Activated naive CD4-positive, alpha-beta T cell (primary cell): ENCODE measurements around the gene ENOX1.

Experiments
- DNase-seq, 4 experiments: peaks; one replicate each; lab custom pipeline; 2025; lab: John Stamatoyannopoulos, UW

ENOX1 gene

GRCh38 chr13:43289470-43290255 is 497.1 kb downstream of the ENOX1 start:
- no peak for DNase-seq

DNA sequence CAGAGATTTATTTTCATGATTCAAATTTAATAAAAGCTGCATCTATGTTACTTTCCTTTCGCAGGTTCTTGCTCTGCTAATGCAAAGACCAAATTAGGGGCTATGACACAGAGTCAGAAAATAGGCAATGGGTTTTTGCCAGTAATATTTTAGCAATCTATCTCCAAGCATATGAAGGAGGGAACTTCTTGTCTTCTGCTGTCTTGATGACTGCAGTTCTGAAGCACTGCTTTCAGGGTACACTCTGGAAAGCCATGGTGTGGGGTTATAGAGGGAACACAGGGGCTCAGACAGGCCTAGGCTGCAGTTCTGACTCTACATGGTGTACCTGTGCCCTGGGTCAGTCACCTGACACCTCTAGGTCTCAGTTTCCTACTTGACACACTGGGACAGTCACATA is 500.0 kb downstream of the ENOX1 start:
- DNase-seq: no peak

DNA sequence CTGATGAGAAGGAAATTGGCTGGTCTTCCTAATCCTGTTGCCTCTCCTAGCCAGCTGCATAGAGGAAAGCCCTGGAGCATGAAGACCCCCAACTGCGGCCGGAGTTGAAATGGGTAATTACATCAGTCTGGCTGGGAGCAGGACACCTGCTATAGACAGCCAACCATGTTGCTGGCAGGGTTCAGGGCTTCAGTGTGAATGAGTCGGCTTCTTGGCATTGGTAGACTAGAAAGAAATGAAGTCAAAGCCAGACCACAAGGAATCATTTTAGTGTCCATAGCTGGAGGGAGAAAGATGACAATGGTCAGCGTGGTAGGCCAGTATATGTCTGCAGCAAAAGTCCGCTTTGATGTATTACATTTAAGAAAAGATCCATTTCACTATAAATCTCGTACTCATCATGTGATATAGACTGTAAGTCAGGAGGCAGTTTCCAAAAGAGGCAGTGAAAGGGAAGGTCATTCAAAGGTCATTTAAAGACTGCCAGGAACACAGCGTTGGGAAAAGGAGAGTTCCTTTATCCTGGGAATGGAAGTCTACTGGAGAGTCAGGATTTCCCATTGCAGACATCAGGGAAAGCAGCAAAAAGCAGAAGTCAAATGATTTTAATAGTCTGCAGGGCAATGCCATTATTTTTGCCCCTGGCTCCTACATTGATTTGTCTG is 500.7 kb downstream of the ENOX1 start:
- DNase-seq: no peak

DNA sequence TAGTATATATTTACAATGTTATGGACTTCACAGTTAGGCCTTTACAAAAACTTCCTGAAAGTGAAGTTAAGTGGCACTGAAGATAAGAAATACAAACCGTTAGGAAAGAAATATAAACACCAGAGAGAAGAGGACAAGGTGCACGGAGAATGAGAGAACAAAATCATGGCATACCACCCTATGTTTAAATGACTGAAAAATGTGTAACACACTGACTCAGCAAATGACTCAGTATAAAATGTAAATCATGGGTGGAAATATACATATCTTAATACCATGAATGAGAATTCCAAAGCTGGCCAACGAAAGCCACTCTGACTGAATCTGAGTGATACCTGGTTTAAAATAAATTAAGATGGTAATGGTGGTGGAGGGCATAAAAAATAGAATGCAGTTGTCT is 502.6 kb downstream of the ENOX1 start:
- DNase-seq: no peak

DNA sequence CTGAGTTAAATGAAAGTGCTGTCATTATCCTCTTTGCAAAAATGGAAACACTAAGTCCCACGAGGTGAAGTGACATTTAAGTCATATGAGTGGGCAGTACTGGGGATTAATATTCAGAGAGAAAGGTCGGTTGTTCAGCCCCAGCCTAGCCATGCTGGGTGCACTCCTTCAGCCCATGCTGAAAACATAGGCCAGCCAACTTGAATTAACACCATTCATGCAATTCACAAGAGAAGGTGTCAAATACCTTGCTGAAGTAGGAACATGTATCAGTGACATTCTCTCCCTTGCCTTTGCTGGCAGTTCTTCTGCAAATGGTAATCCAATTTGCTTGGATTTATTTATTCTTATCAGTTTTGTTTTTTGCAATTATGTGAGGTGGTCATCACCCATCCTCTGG is 507.1 kb downstream of the ENOX1 start:
- no peak for DNase-seq

- DNase-seq: no peak
Measured at GRCh38 chr13:43278127-43278526, 508.6 kb downstream of the ENOX1 start.

DNA sequence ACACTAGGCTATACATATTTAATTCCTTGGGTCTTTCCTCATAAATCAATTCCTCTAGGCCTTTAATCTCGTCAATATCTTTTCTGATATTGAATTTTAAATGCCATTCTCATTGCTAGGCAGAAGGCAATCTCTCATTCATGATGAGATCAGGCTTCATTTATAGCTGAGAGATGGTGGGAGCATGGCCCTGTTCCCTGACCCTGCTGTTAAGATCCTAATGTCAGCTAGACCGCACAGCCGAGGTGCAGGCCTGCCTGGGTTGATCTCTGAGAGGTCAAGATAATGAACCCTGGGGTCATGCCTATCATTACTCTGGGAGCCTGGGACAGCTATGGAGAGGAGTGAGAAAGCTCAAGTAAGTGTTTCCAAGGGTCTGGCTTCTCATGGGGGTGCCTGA is 509.6 kb downstream of the ENOX1 start:
- DNase-seq: no peak

DNA sequence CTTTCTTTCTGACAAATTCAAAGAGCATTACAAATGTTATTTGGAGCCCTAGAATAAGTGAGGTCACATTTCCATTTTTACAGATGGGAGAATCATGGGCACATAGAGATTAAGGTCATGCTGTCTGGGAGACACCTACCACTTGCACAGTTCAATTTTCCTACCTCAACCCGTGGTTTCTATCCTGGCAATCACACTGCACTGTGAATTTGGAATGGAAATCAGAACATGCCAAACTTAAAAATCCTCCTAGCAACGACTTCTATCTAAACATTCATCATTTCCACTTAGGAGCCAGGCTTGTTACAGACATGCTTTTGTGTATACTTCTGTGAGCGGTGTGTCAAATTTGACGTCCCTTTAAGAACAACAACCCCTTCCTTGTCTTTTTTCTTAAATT is 511.9 kb downstream of the ENOX1 start:
- DNase-seq: no peak

DNA sequence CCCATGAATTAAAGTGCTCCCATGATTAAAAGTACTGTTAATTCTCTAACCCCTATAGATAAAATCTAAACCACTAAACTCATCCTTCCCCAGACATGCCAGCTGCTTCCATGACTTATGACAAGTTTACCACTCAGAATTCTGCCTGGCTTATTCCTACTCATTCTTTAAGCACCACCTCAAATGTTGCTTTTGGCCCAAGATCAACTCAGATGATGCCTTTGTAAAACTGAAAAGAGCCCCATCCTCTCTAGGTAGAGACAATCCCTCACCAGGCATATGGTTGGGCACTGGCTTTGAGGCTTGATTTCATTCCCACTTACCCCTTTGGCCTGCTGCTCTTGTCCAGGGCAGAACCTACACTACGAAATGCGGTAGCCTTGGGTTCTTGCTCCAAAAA is 513.4 kb downstream of the ENOX1 start:
- DNase-seq: no peak

DNA sequence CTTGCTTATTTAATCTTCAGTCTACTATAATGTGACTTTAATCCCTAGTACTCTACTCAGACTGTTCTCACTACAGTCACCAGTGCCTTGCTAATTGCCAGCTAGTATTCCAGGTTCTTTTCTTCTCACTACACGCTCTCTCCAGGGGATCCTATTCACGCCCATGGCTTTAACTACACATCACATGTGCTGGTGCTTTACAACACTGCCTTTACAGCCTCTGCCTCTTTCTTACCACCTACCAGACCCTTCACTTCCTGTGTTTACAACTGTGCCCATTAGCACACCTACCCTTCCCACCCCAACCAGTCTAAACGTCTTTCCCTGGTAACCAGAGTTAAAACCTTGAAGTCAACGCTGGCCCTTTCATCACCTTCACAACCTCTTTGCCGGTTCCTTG is 513.9 kb downstream of the ENOX1 start:
- no peak for DNase-seq

DNA sequence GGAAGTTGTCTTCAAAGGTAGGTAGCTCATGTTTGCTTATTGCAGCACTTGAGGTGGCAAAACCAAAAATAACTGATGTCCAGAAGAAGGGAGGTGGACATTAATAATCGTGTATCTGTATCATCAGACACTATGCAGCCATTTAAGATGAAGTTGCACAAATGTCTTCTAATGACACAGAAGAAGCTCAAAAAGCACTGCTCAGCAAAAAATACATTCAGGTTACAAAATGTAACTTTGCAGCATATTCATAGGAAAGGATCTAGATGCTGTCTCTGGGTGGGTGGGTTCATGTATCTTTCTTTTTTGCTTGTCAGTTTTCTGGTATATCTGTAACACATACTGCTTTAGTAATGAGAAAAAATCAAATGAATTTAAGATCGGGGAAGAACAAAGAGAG is 515.6 kb downstream of the ENOX1 start:
- DNase-seq: no peak

DNA sequence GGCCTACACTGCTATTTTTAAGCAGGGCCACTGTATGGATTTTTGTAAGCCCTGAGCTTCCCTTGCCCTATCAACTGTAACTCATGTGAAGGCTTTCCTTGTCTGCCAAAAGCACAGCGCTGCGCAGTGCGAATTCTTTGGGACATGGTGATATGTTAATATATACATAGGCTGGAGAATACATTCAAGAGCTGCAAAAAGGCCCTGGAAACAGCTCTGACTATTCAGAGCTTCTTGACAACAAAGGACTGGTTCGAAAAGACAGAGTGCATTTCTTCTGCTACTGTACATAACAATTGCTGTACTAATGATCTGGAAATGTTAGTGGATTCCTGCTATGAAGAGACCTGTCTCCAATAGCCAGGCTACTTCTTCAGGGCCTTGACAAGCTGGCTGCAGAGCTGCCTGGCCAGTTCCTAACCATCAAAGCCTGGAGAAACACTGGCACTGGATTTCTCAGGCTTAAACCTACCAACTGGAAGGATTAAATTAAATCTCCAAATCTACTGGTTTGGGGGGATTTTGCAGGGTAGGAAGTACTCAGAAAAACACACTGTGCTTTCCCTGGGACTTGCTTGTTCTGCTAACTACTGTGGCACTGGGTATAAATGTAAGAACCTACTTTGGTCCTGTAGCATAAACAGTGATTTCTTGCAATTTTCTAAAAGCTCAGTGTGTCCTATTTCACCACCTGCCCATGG is 516.5 kb downstream of the ENOX1 start:
- no peak for DNase-seq

DNA sequence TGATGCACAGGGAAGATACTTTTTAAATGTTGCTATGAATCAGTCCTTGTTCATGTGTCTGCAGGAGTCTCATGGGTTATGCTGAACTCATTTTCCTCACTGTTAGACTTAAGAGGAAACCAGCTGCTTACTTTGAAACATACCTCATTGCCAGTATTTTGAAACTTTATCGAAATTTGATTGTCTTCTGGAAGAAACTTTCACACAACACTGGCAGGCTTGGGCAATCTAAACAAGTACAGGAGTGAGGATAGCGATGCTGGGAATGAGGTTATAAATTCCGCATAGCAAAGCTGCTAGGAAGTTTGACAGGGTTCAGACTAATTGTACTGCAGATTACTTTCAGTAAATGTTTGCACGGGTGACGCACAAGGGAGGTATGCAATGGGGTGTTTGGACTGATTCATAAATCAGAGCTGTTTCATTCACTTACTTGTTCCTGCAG is 517.7 kb downstream of the ENOX1 start:
- no peak for DNase-seq

DNA sequence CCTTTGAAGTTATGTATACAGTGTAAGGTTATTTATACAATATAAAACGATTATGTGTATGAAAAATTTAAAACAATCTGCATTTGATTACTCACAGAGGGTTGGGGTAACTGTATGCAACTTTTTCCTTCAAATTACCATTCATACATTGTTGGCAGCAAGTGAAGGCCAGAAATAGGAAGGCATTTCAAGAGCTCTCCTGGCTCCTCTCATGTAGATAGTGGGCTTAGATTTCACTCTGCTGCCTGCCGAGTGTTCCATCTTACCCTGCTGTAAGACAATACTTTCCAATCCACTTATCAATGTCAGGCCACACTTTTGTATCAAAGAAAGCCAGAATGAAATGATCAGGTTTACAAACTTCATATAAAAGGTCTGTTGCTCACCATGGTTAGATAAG is 518.1 kb downstream of the ENOX1 start:
- no peak for DNase-seq

DNA sequence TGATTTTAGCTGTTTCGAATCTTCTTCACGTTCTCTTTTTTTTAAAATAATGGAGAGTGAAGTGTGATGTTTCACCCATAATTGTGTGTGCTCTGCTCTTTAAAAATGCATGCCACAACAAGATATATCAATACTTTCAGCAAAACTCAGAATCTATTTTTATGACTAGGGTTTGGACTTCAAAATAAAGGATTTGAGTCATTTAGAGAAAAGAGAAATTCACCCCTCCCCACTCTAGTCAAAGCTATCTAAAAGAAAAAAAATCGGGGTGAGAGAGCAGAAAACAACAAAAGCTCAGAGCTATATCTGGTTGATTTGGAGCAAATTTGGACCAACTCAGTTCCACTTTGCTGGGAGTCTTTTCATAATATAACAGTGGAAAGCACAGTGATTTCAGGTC is 518.9 kb downstream of the ENOX1 start:
- no peak for DNase-seq

DNA sequence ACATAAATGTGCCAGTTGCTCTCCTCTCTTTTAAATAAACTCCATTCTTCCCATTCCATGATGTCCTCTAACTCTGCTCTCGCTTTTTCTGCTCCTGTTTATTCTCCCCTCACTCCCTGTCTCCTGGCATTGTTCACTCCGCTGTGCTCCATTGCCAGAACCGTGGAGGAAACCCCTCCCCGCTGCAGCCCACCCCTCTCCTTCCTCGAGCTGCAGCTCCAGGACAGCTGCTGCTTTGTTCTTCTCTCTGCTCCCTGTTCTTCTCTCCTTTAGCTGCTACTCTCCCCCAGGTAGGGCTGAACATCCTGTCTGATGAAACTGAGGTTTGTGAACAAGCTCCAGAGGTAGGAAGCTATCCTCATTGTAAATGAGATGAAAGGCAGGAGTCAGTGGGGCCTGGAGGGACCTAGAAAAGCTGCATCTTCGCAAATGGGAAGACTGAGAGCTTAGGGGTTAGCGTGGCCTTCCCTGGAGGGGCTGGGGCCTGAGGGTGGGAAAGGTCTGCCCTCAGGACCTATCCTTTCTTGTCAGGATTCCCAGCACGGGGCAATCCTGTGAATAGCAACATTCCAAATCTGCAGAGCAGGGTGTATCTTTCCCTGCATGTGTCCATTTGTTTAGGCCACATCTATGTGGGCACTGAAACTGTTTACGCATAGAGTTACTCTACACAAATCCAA is 519.7 kb downstream of the ENOX1 start:
- no peak for DNase-seq

DNA sequence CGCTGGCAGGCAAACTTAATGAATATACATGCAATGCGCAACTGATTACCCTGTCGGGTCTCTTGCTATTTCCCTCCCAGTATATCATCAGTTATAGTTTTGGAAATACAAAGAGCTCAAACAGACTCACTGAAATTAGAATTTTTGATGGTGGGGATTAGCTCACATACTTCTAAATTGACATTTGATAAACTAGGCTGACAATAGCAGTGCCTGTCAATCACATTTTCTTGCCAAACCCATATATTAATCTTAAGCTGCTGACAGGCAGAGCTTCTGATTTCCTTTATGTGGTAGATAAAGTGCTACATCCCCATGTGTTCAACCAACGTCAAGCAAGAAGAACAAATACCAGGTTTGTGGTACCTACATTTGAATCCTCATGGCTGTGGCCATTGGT is 521.7 kb downstream of the ENOX1 start:
- no peak for DNase-seq

DNA sequence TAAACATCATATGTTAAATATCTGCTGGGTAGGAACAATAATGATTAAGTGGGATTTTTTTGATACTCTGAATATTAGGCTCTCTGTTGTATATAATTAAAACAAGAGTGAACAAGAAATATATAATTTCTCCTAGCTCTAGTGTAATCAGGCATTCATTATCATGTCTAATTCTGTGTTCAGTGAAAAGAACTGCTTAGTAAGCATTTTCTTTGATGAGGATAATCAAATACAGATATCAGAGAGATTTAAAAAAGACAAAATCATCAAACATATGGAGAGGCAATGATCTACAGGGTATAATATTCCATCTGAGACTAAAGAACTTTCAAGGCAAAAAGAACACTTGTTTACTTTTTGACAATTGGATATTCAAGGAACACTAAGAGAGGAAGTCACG is 522.3 kb downstream of the ENOX1 start:
- no peak for DNase-seq

DNA sequence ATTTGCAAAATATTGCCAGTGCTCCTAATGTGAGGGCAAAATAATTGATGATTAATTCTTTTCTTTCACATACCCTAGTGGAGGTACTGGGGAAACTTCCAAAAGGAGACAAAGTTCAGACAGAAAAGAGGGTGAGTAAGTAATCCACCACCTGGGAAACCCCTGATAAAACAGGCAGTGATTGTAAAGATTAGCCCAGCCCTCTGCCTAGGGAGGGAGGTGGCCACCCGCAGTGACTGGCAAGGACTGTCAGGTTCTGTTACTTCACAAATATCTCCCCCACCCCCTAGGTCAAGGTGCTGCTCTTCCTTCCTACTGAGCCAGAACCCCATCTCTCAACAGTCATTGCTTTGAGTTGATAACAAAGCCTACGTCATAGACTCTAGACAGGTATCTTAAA is 523.7 kb downstream of the ENOX1 start:
- DNase-seq: no peak

DNA sequence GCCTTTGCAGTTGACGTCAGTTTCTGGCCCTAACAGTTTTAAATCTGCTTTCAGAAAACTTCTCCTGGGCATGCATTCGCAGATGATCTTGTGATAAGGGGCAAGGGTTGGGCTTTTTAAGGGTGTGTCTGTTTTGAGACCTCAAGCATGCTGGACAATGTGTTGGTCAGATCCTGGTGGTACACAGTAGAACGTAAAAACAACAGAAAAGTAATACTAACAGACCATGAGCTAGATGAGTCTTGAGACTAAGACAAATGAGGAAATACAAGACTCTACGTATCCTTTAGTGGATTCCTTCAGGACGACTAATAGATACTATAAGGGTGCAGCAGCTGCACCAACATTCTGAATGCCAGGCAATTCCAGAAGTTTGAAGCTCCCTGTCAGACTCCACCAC is 525.8 kb downstream of the ENOX1 start:
- DNase-seq: no peak

DNA sequence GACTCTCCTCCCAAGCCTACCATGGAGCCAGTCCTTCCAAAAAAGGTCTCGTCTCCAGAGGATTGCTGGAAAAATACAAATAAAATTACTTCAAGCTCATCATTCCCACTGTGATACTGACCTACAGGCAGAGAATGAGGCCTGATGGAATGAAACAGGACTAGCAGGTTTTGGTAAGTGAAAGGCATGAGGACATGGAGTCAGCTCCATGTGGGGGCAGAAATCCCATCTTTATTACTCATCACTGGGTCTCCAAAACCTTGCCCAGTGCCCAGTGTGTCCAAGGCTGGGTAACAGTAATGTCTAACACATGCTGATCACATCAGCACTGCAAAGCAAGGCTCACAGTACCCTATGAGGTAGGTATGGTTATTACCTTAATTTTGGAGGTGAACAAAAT is 528.0 kb downstream of the ENOX1 start:
- no peak for DNase-seq

GRCh38 chr13:43257765-43258164 is 529.0 kb downstream of the ENOX1 start:
- no peak for DNase-seq

GRCh38 chr13:43251961-43252360 is 534.8 kb downstream of the ENOX1 start:
- no peak for DNase-seq
